Body of pancreas (tissue), 4 donors: ENCODE measurements around the gene SLC4A8. TPM values are rescaled to one million over a fixed set of nuclear protein-coding genes. Genes with fewer than 3 reads are reported as not detected.

Source experiments
- ATAC-seq: fragments of 150-250 bp; one replicate; pipeline ENCODE4 v1.9.1; 2016
- DNase-seq, 4 donors: peaks; one replicate each; pipeline ENCODE4 v3.0.0-alpha.2; 2019
- H3K27ac ChIP-seq, 4 donors: fragments of 200-600 bp; sonication (generic); 1 replicate in 3 of 4; 2 replicates in 1 of 4; pipeline versions ENCODE4 v1.5.1 to v1.6.1; 2016 to 2019; ENCODE audit warnings: mild to moderate bottlenecking in 1 of 4, mixed read lengths in 1 of 4, moderate library complexity in 1 of 4
- H3K27me3 ChIP-seq, 2 donors: fragments of 200-600 bp; sonication (generic); one replicate each; pipeline ENCODE4 v1.6.0; 2016; ENCODE audit warnings: mild to moderate bottlenecking in 1 of 2
- H3K36me3 ChIP-seq, 2 donors: fragments of 200-600 bp; sonication (generic); replicated peaks in 1 of 2; 2 replicates each; pipeline ENCODE4 v1.5.1; 2016; ENCODE audit warnings: low read depth in 2 of 2; ENCODE audit not compliant: insufficient read depth in 1 of 2
- H3K4me1 ChIP-seq: fragments of 200-600 bp; sonication (generic); one replicate; pipeline ENCODE4 v1.6.0; 2016
- H3K4me3 ChIP-seq, 2 donors: fragments of 200-600 bp; sonication (generic); 1 replicate in 1 of 2; 2 replicates in 1 of 2; pipeline ENCODE4 v1.5.1; 2016 to 2019
- H3K9me3 ChIP-seq, 3 donors: fragments of 200-600 bp; sonication (generic); 1 replicate in 2 of 3; 2 replicates in 1 of 3; pipeline ENCODE4 v1.5.1; 2016
- POLR2A ChIP-seq, 3 donors: fragments of 450-650 bp; IDR thresholded peaks; one replicate each; pipeline ENCODE4 v1.6.1; 2016; ENCODE audit warnings: antibody characterized with exemption in 3 of 3, mild to moderate bottlenecking in 2 of 3
- WGBS, 2 donors: methylation state at CpG; one replicate each; pipeline ENCODE4 v1.1.5; 2017; 5-methylcytosine and 5-hydroxymethylcytosine counted together
- intact Hi-C: fragments of 100-400 bp; cut with DNase I; formaldehyde crosslinking; loops from one replicate; pipeline ENCODE4 v1.15.1; 2023
- total RNA-seq, 2 donors: library from RNA; depleted of rRNA; stranded (reverse); fragments of >200 nt; gene quantifications; one replicate each; pipeline ENCODE4 v1.1.0, GENCODE V29; 2016
- TF ChIP-seq, protein P1 (sequence below), 7 experiments: fragments of 450-650 bp in 4 of 7; fragments of 200-600 bp in 3 of 7; sonication (generic) in 3 of 7; IDR thresholded peaks; one replicate each; pipeline ENCODE4 v1.5.1; 2016 to 2019; ENCODE audit warnings: antibody characterized with exemption in 7 of 7

Gene SLC4A8
- total RNA-seq, 2 donors from 2014 or later = 1.6 to 2.3 TPM

DNA sequence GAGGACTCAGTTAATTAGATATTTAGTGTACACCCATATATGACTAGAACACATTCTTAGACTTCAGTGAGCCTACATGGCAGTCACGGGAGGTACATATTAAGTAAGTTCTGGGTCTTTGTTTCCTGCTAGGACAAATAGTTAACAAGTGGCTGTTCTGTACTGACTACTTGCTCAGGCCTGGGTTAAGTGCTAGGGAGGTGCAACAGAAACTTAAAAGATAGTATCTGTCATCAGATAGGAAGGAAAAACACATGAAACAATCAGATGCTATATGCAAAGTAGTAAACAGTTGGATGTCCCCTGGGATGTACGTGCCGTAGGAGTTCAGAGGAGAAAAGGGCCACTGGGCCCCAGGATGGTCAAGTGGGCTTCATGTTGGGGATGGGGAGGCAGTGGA, 59.5 kb downstream of the SLC4A8 start:
- DNase-seq = no peak

DNA sequence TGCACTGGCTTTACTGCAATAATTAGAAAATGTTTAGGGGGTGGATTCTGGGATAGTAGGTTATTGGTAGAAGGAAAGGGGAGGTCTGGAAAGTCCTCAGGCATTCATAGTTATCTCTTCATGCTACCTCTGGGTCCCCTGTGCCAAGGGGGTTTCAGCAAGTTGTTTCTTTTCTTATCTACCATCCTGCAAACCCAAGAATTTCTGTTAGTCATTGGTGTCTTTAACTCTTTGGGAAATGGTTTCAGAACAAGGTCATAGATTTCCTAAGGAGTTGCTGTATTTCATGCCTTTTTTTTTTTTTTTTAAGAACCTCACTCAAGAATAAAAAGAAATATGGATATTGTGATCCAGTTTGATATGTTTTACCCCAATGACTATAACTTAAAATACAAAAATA, 63.6 kb downstream of the SLC4A8 start:
- ATAC-seq (no peak), DNase-seq (no peak)
- intact Hi-C loops = no loop called here
- H3K27ac ChIP-seq = no peak overlapping the region
- H3K9me3 ChIP-seq = no peaks in the 10 kb centered on the region
- H3K36me3 ChIP-seq = no peaks in the 10 kb centered on the region
- no peaks in the 10 kb centered on the region for H3K4me1 ChIP-seq
- no peaks in the 10 kb centered on the region for H3K27me3 ChIP-seq
- TF ChIP-seq POLR2A (IDR thresholded peaks at IDR 0.05) = no peak
- TF ChIP-seq, protein P1, sequence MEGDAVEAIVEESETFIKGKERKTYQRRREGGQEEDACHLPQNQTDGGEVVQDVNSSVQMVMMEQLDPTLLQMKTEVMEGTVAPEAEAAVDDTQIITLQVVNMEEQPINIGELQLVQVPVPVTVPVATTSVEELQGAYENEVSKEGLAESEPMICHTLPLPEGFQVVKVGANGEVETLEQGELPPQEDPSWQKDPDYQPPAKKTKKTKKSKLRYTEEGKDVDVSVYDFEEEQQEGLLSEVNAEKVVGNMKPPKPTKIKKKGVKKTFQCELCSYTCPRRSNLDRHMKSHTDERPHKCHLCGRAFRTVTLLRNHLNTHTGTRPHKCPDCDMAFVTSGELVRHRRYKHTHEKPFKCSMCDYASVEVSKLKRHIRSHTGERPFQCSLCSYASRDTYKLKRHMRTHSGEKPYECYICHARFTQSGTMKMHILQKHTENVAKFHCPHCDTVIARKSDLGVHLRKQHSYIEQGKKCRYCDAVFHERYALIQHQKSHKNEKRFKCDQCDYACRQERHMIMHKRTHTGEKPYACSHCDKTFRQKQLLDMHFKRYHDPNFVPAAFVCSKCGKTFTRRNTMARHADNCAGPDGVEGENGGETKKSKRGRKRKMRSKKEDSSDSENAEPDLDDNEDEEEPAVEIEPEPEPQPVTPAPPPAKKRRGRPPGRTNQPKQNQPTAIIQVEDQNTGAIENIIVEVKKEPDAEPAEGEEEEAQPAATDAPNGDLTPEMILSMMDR (IDR thresholded peaks at IDR 0.05) = no peak
- no peak overlapping the region for H3K4me3 ChIP-seq

More for the DNA sequence above, 59.5 kb downstream of the SLC4A8 start:
- intact Hi-C loops = no loop called here
- Histone ChIP-seq H3K27me3 (no peaks in the 10 kb centered on the region), H3K9me3 (no peaks in the 10 kb centered on the region), H3K36me3 (no peaks in the 10 kb centered on the region), H3K4me3 (no peak overlapping the region), H3K4me1 (no peaks in the 10 kb centered on the region), H3K27ac (no peak overlapping the region)
- no peak for ATAC-seq
- no peak for TF ChIP-seq POLR2A (IDR thresholded peaks at IDR 0.05)
- TF ChIP-seq, protein P1 (IDR thresholded peaks at IDR 0.05) = no peak
- WGBS, 2 donors = 93 to 94% methylated on average over 3 of the region's 3 CpGs

DNA sequence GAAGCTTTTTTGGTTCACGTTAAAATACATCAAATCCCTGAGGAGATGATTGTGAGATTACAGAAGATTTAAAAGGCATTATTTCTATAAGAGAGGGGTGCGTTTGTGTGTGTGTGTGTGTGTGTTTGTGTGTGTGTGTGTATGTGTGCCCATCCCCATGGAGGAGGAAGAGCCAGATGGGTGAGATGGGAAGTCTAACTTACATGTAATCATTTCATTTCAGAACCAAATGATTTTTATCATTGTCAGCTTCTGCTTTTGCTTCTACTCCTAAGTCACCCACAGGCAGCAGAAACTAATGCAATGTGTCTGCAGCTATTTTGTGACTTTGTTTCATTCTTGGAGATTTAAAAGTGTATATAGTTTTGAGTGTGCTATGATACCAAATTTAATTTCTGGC, 68.7 kb downstream of the SLC4A8 start:
- Histone ChIP-seq H3K4me3 (no peak overlapping the region), H3K36me3 (no peaks in the 10 kb centered on the region), H3K9me3 (no peaks in the 10 kb centered on the region), H3K4me1 (no peaks in the 10 kb centered on the region), H3K27ac (no peak overlapping the region), H3K27me3 (no peaks in the 10 kb centered on the region)
- no peak for TF ChIP-seq POLR2A (IDR thresholded peaks at IDR 0.05)
- TF ChIP-seq, protein P1 (IDR thresholded peaks at IDR 0.05) = no peak
- ATAC-seq = no peak
- DNase-seq = no peak
- WGBS, 2 donors = 76 to 85% methylated on average over 2 of the region's 2 CpGs
- intact Hi-C loops = no loop called here

DNA sequence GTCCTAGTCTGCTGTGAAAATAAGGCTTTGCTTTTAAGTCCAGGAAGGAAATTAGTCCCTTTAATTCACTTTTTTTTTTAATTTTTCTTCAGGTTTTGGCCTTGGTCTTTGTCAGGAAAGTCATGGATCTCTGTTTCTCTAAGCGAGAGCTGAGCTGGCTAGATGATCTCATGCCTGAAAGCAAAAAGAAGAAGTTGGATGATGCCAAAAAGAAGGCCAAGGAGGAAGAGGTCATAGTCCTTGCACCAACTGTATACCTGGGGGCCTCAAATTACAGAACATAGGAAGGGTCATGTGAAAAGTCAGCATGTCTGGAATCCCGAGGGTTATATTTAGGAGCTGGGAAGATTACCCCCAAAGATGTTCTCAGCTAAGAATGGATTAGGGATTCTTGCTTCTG, 72.3 kb downstream of the SLC4A8 start:
- H3K27me3 ChIP-seq = no peaks in the 10 kb centered on the region
- intact Hi-C loops = no loop called here
- no peaks in the 10 kb centered on the region for H3K36me3 ChIP-seq
- H3K27ac ChIP-seq = no peak overlapping the region
- no peaks in the 10 kb centered on the region for H3K4me1 ChIP-seq
- TF ChIP-seq, protein P1 (IDR thresholded peaks at IDR 0.05) = no peak
- TF ChIP-seq POLR2A (IDR thresholded peaks at IDR 0.05) = no peak
- no peak overlapping the region for H3K4me3 ChIP-seq
- H3K9me3 ChIP-seq = no peaks in the 10 kb centered on the region
- ATAC-seq = no peak
- 84 to 91% methylated on average over 2 of the region's 2 CpGs for WGBS, 2 donors
- no peak for DNase-seq

DNA sequence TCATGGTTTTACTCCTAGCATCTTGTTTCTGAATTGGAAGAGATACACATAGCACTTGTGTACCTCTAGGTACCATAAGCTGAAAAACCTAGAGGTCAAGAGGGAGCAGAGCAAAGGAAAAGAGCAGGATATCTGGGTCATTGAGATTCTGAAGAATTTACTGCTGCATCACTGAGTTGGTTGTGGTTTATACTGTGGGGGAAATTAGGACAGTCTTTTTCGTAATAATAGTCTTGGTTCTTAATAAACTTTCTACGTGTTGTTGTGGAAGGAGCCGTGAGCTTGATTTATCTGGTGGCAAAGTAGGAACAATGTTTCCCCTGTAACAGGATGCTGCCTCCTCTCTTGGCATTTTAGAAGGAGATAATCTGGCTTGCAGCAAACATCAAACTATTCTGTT, 80.2 kb downstream of the SLC4A8 start:
- ATAC-seq (no peak), DNase-seq (no peak)
- intact Hi-C loops = no loop called here
- no peak for TF ChIP-seq POLR2A (IDR thresholded peaks at IDR 0.05)
- TF ChIP-seq, protein P1 (IDR thresholded peaks at IDR 0.05) = no peak
- Histone ChIP-seq H3K27ac (no peak overlapping the region), H3K9me3 (no peaks in the 10 kb centered on the region), H3K4me3 (no peak overlapping the region), H3K36me3 (no peaks in the 10 kb centered on the region), H3K4me1 (no peaks in the 10 kb centered on the region), H3K27me3 (no peaks in the 10 kb centered on the region)
- 79 to 85% methylated on average over 3 of the region's 3 CpGs for WGBS, 2 donors
